NCI-H1417 treated with DMSO at 0.1 percent for 48 hours (cell line): ENCODE measurements around the gene VPS26C.
"Not testable (repeated sequence)": the region's sequence is repeated elsewhere in the genome, so short reads cannot be mapped to it uniquely, and the experiment has no call there.

Source experiments
- DNase-seq: peaks from one replicate; lab custom pipeline; 2025; lab: John Stamatoyannopoulos, UW

VPS26C gene

GRCh38 chr21:37267269-37268185 is at the start of gene VPS26C:
Gene VPS26C, minus strand, starts transcription at chr21:37267334. Its CDS starts 40 bp downstream, at chr21:37267294.
- peak; percentile 98 for DNase-seq

- DNase-seq = not testable (repeated sequence)
These were observed 48.9 kb upstream of the VPS26C start for GRCh38 chr21:37316072-37316471.

- no peak for DNase-seq
These were observed 33.1 kb upstream of the VPS26C start for GRCh38 chr21:37300114-37300751.

GRCh38 chr21:37297364-37297763 is 30.2 kb upstream of the VPS26C start:
- no peak for DNase-seq

GRCh38 chr21:37294679-37295078 is 27.5 kb upstream of the VPS26C start:
- no peak for DNase-seq

- DNase-seq = no peak
These were observed 25.8 kb upstream of the VPS26C start for GRCh38 chr21:37292941-37293340.

- no peak for DNase-seq
These were observed 24.9 kb upstream of the VPS26C start for GRCh38 chr21:37292041-37292440.

- not testable (repeated sequence) for DNase-seq
These were observed 16.1 kb upstream of the VPS26C start for GRCh38 chr21:37283191-37283710.

GRCh38 chr21:37282602-37283001 is 15.5 kb upstream of the VPS26C start:
- not testable (repeated sequence) for DNase-seq

- DNase-seq = no peak
These were observed 14.9 kb upstream of the VPS26C start for GRCh38 chr21:37281993-37282392.

GRCh38 chr21:37281579-37281978 is 14.4 kb upstream of the VPS26C start:
- DNase-seq = no peak

GRCh38 chr21:37279271-37279670 is 12.1 kb upstream of the VPS26C start:
- not testable (repeated sequence) for DNase-seq

GRCh38 chr21:37278199-37278598 is 11.1 kb upstream of the VPS26C start:
- DNase-seq = no peak

GRCh38 chr21:37276377-37276776 is 9.2 kb upstream of the VPS26C start:
- no peak for DNase-seq

- no peak for DNase-seq
These were observed 7.0 kb upstream of the VPS26C start for GRCh38 chr21:37273911-37274690.

GRCh38 chr21:37273440-37273839 is 6.3 kb upstream of the VPS26C start:
- no peak for DNase-seq

GRCh38 chr21:37272897-37273296 is 5.8 kb upstream of the VPS26C start:
- no peak for DNase-seq

GRCh38 chr21:37270576-37271365 is 3.6 kb upstream of the VPS26C start:
- no peak for DNase-seq

- no peak for DNase-seq
These were observed 2.3 kb upstream of the VPS26C start for GRCh38 chr21:37269481-37269880.

- DNase-seq = no peak
These were observed 1.0 kb upstream of the VPS26C start for GRCh38 chr21:37268186-37268503.

GRCh38 chr21:37266515-37267221 is 466 bp downstream of the VPS26C start:
- DNase-seq = no peak
